GM21381 (cell line): ENCODE results near the gene SLFN12L.
"Not testable (repeated sequence)": the region's sequence is repeated elsewhere in the genome, so short reads cannot be mapped to it uniquely, and the experiment has no call there.

ENCODE experiments used
- ATAC-seq: cut with Tn5 transposase; IDR thresholded peaks from one replicate; pipeline ENCODE4 v1.9.1; 2021; ENCODE audit warnings: mild to moderate bottlenecking, moderate library complexity; ENCODE audit not compliant: unreplicated experiment

The SLFN12L gene

GRCh38 chr17:35537601-35538141 is at the start of gene SLFN12L:
Gene SLFN12L (minus strand): TSS chr17:35537678. CDS start chr17:35522364, 15,314 bp downstream.
- no peak for ATAC-seq

GRCh38 chr17:35586569-35587073 is 49.1 kb upstream of the SLFN12L start:
- ATAC-seq, result peak; percentile 7

GRCh38 chr17:35584061-35584460 is 46.6 kb upstream of the SLFN12L start:
- ATAC-seq, result no peak

- no peak for ATAC-seq
Observed at GRCh38 chr17:35578929-35579432, 41.5 kb upstream of the SLFN12L start.

GRCh38 chr17:35578197-35578928 is 40.9 kb upstream of the SLFN12L start, which contains the start of gene PEX12:
Gene PEX12 (minus strand): TSS chr17:35578571. CDS start chr17:35578021, 550 bp downstream.
- peak; percentile 86 for ATAC-seq

GRCh38 chr17:35577830-35578196 is 40.3 kb upstream of the SLFN12L start:
- no peak for ATAC-seq

GRCh38 chr17:35575759-35576158 is 38.3 kb upstream of the SLFN12L start:
- no peak for ATAC-seq

GRCh38 chr17:35569405-35569804 is 31.9 kb upstream of the SLFN12L start:
- no peak for ATAC-seq

GRCh38 chr17:35568561-35568960 is 31.1 kb upstream of the SLFN12L start:
- no peak for ATAC-seq

- no peak for ATAC-seq
Observed at GRCh38 chr17:35566968-35567367, 29.5 kb upstream of the SLFN12L start.

- not testable (repeated sequence) for ATAC-seq
Observed at GRCh38 chr17:35563181-35563580, 25.7 kb upstream of the SLFN12L start.

- ATAC-seq, result no peak
Observed at GRCh38 chr17:35560703-35561102, 23.2 kb upstream of the SLFN12L start, which contains the start of gene SLFN14. Gene SLFN14 (minus strand): TSS chr17:35560819. CDS start chr17:35558062, 2,757 bp downstream.

GRCh38 chr17:35559495-35560210 is 22.2 kb upstream of the SLFN12L start:
- no peak for ATAC-seq

- no peak for ATAC-seq
Observed at GRCh38 chr17:35557353-35557752, 19.9 kb upstream of the SLFN12L start.

- no peak for ATAC-seq
Observed at GRCh38 chr17:35555691-35556090, 18.2 kb upstream of the SLFN12L start.

- ATAC-seq, result no peak
Observed at GRCh38 chr17:35554668-35555067, 17.2 kb upstream of the SLFN12L start.

- ATAC-seq, result no peak
Observed at GRCh38 chr17:35553310-35553709, 15.8 kb upstream of the SLFN12L start.

- ATAC-seq, result no peak
Observed at GRCh38 chr17:35548978-35549377, 11.5 kb upstream of the SLFN12L start.

GRCh38 chr17:35548208-35548810 is 10.8 kb upstream of the SLFN12L start:
- ATAC-seq, result no peak

GRCh38 chr17:35546487-35546886 is 9.0 kb upstream of the SLFN12L start:
- ATAC-seq, result no peak

- no peak for ATAC-seq
Observed at GRCh38 chr17:35545150-35545549, 7.7 kb upstream of the SLFN12L start.
